Gastroesophageal sphincter (tissue), 4 donors: ENCODE data around the gene ACAN. TPM values are rescaled to one million over a fixed set of nuclear protein-coding genes. Genes with fewer than 3 reads are reported as not detected.

ENCODE experiments used
- ATAC-seq: fragments of 150-250 bp; one replicate; pipeline ENCODE4 v1.9.1; 2016; ENCODE audit warnings: mild to moderate bottlenecking, moderate library complexity
- H3K27ac ChIP-seq, 4 donors: fragments of 200-600 bp; sonication (generic) in 3 of 4; 1 replicate in 3 of 4; 2 replicates in 1 of 4; pipeline ENCODE4 v1.5.1; 2016 to 2019
- H3K27me3 ChIP-seq: fragments of 200-600 bp; sonication (generic); one replicate; pipeline ENCODE4 v1.5.1; 2019
- H3K36me3 ChIP-seq, 2 donors: fragments of 200-600 bp; sonication (generic); one replicate each; pipeline ENCODE4 v1.5.1; 2019; ENCODE audit warnings: control low read depth in 1 of 2
- H3K4me1 ChIP-seq, 3 donors: fragments of 200-600 bp; sonication (generic); 1 replicate in 2 of 3; 2 replicates in 1 of 3; pipeline ENCODE4 v1.5.1; 2016 to 2019; ENCODE audit warnings: control low read depth in 2 of 3
- H3K4me3 ChIP-seq, 2 donors: fragments of 200-600 bp; sonication (generic); one replicate each; pipeline ENCODE4 v1.5.1; 2019; ENCODE audit warnings: mild to moderate bottlenecking in 1 of 2, moderate library complexity in 1 of 2
- H3K9me3 ChIP-seq, 3 donors: fragments of 200-600 bp; sonication (generic); one replicate each; pipeline ENCODE4 v1.5.1; 2017 to 2019; ENCODE audit warnings: control low read depth in 2 of 3
- EP300 ChIP-seq: sonication (generic); formaldehyde crosslinking; IDR thresholded peaks from one replicate; pipeline ENCODE4 v1.6.1; 2017; ENCODE audit warnings: antibody characterized with exemption, mild to moderate bottlenecking
- POLR2A ChIP-seq, 2 donors: fragments of 450-650 bp; IDR thresholded peaks; one replicate each; pipeline ENCODE4 v1.6.1; 2017; ENCODE audit warnings: antibody characterized with exemption in 2 of 2, mild to moderate bottlenecking in 2 of 2, moderate library complexity in 1 of 2
- POLR2AphosphoS5 ChIP-seq: sonication (generic); formaldehyde crosslinking; IDR thresholded peaks from one replicate; pipeline ENCODE4 v1.6.1; 2017; ENCODE audit warnings: antibody characterized with exemption
- WGBS, 2 donors: methylation state at CpG; one replicate each; pipeline ENCODE4 v1.1.5; 2018; ENCODE audit warnings: low coverage in 1 of 2; 5-methylcytosine and 5-hydroxymethylcytosine counted together
- total RNA-seq, 4 donors: library from RNA; depleted of rRNA; stranded (reverse); fragments of >200 nt; gene quantifications; one replicate each; pipeline ENCODE4 v1.1.0, GENCODE V29; 2016
- TF ChIP-seq, protein P1 (sequence below), 4 experiments: fragments of 200-600 bp in 2 of 4; fragments of 450-650 bp in 2 of 4; sonication (generic) in 1 of 4; IDR thresholded peaks; one replicate each; pipeline ENCODE4 v1.5.1; 2017 to 2019; ENCODE audit warnings: antibody characterized with exemption in 4 of 4, mild to moderate bottlenecking in 2 of 4, moderate library complexity in 2 of 4

Gene ACAN
- total RNA-seq, 4 donors from 2014 or later: 0.04 to 0.17 (median 0.13) TPM; not detected in 1

- H3K9me3 ChIP-seq: no peaks in the 10 kb centered on the region
- TF ChIP-seq POLR2AphosphoS5 (no peak), EP300 (no peak), POLR2A (IDR thresholded peaks at IDR 0.05) (no peak)
- TF ChIP-seq, protein P1, sequence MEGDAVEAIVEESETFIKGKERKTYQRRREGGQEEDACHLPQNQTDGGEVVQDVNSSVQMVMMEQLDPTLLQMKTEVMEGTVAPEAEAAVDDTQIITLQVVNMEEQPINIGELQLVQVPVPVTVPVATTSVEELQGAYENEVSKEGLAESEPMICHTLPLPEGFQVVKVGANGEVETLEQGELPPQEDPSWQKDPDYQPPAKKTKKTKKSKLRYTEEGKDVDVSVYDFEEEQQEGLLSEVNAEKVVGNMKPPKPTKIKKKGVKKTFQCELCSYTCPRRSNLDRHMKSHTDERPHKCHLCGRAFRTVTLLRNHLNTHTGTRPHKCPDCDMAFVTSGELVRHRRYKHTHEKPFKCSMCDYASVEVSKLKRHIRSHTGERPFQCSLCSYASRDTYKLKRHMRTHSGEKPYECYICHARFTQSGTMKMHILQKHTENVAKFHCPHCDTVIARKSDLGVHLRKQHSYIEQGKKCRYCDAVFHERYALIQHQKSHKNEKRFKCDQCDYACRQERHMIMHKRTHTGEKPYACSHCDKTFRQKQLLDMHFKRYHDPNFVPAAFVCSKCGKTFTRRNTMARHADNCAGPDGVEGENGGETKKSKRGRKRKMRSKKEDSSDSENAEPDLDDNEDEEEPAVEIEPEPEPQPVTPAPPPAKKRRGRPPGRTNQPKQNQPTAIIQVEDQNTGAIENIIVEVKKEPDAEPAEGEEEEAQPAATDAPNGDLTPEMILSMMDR (IDR thresholded peaks at IDR 0.05): no peak
- H3K27me3 ChIP-seq: peaks cover 44% of the 10 kb centered on the region
- H3K36me3 ChIP-seq: no peaks in the 10 kb centered on the region
- no peak overlapping the region for H3K4me3 ChIP-seq
- H3K4me1 ChIP-seq: no peaks in the 10 kb centered on the region
- WGBS, 2 donors: 60 to 77% methylated on average over 6 to 7 of the region's 15 CpGs
- no peak overlapping the region for H3K27ac ChIP-seq
- ATAC-seq: no peak
These were observed 71.0 kb downstream of the ACAN start for GRCh38 chr15:88874275-88874674.

DNA sequence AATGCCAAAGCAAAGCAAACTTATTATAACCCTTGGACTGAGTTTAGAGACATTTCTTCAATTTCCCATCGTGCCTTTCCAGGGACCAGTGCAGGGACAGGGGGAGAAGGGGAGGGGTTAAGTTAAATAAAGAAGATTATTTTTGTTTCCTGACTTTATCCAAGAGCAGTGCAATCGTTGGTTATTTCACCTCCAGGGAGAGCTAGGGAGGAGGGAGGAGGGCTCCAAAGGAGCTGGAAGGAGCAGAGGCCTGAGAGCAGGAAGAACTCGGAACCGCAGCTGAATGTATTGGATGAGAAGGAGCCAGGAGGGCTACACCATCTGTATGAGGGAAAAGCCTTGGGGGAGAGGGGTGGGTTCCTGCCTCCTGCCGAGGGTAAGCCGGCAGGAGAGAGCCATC lies 71.4 kb downstream of the ACAN start:
- WGBS, 2 donors: 5 to 7% methylated on average over 4 to 6 of the region's 6 CpGs
- H3K27ac ChIP-seq: no peak overlapping the region
- H3K4me1 ChIP-seq: no peaks in the 10 kb centered on the region
- H3K4me3 ChIP-seq: no peak overlapping the region
- no peaks in the 10 kb centered on the region for H3K9me3 ChIP-seq
- H3K36me3 ChIP-seq: no peaks in the 10 kb centered on the region
- H3K27me3 ChIP-seq: peaks cover 42% of the 10 kb centered on the region
- no peak for ATAC-seq
- TF ChIP-seq POLR2A (IDR thresholded peaks at IDR 0.05): no peak
- no peak for TF ChIP-seq POLR2AphosphoS5
- TF ChIP-seq, protein P1 (IDR thresholded peaks at IDR 0.05): no peak
- TF ChIP-seq EP300: no peak

GRCh38 chr15:88876573-88876972 lies 73.3 kb downstream of the ACAN start:
- ATAC-seq: no peak
- Histone ChIP-seq H3K27ac (no peak overlapping the region), H3K4me3 (no peak overlapping the region), H3K4me1 (no peaks in the 10 kb centered on the region), H3K27me3 (peaks cover 25% of the 10 kb centered on the region), H3K9me3 (no peaks in the 10 kb centered on the region), H3K36me3 (no peaks in the 10 kb centered on the region)
- 60% methylated on average over 1 of the region's 10 CpGs; no CpG with 5 or more reads in 1 of the 2 donors for WGBS, 2 donors
- TF ChIP-seq POLR2A (IDR thresholded peaks at IDR 0.05): no peak
- TF ChIP-seq POLR2AphosphoS5: no peak
- TF ChIP-seq, protein P1 (IDR thresholded peaks at IDR 0.05): no peak
- no peak for TF ChIP-seq EP300

GRCh38 chr15:88877415-88877814 lies 74.2 kb downstream of the ACAN start:
- peaks cover 19% of the 10 kb centered on the region for H3K27me3 ChIP-seq
- no peak overlapping the region for H3K27ac ChIP-seq
- WGBS, 2 donors: 100% methylated on average over 2 of the region's 11 CpGs; no CpG with 5 or more reads in 1 of the 2 donors
- no peaks in the 10 kb centered on the region for H3K9me3 ChIP-seq
- TF ChIP-seq EP300: no peak
- TF ChIP-seq, protein P1 (IDR thresholded peaks at IDR 0.05): no peak
- no peak for TF ChIP-seq POLR2AphosphoS5
- no peak for TF ChIP-seq POLR2A (IDR thresholded peaks at IDR 0.05)
- ATAC-seq: no peak
- H3K4me1 ChIP-seq: no peaks in the 10 kb centered on the region
- no peaks in the 10 kb centered on the region for H3K36me3 ChIP-seq
- no peak overlapping the region for H3K4me3 ChIP-seq

DNA sequence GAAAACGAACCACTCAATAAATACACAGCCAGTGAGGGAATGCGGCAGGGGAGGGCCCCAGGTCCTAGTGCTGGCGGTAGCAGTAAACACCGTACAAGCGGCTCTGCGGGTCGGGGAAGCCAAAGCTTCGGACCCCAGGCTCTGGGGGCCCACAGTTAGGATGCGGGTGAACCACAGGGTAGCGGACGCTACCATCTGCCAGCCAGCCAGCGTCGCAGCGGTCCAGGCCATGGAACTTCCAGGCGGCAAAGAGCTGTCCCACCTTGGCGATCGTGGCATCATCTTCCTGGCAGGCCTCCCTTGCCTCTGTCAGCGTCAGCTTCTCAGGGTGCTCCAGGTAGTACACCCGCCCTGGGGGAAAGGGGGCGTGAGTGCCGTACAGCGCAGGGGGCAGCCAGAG lies 74.7 kb downstream of the ACAN start:
- Histone ChIP-seq H3K27me3 (peaks cover 14% of the 10 kb centered on the region), H3K4me3 (no peak overlapping the region), H3K36me3 (no peaks in the 10 kb centered on the region), H3K27ac (no peak overlapping the region), H3K4me1 (no peaks in the 10 kb centered on the region), H3K9me3 (no peaks in the 10 kb centered on the region)
- no peak for ATAC-seq
- no peak for TF ChIP-seq POLR2AphosphoS5
- TF ChIP-seq POLR2A (IDR thresholded peaks at IDR 0.05): no peak
- WGBS, 2 donors: 84 to 100% methylated on average over 1 to 11 of the region's 22 CpGs
